Left forelimb (tissue), 1 donor: ENCODE data around the gene LIG3.
"Not testable (repeated sequence)": the region's sequence is repeated elsewhere in the genome, so short reads cannot be mapped to it uniquely, and the experiment has no call there.

Experiments used
- DNase-seq: peaks from one replicate; pipeline ENCODE4 v3.0.0-alpha.2; 2018; ENCODE audit warnings: low spot score

The LIG3 gene

GRCh38 chr17:35044181-35044580 is 63.9 kb downstream of the LIG3 start:
- no peak for DNase-seq

GRCh38 chr17:35045458-35045979 is 65.2 kb downstream of the LIG3 start:
- DNase-seq, result not testable (repeated sequence)

GRCh38 chr17:35046245-35046644 is 65.9 kb downstream of the LIG3 start:
- no peak for DNase-seq

- DNase-seq, result no peak
Measured at GRCh38 chr17:35046740-35047283, 66.5 kb downstream of the LIG3 start.

- DNase-seq, result no peak
Measured at GRCh38 chr17:35048685-35049379, 68.5 kb downstream of the LIG3 start.

- DNase-seq, result no peak
Measured at GRCh38 chr17:35050170-35050569, 69.9 kb downstream of the LIG3 start.

GRCh38 chr17:35051183-35051578 is 70.9 kb downstream of the LIG3 start:
- no peak for DNase-seq

GRCh38 chr17:35051579-35052240 is 71.4 kb downstream of the LIG3 start:
- DNase-seq, result no peak

GRCh38 chr17:35052241-35052610 is 71.9 kb downstream of the LIG3 start:
- no peak for DNase-seq

GRCh38 chr17:35052780-35053179 is 72.5 kb downstream of the LIG3 start:
- no peak for DNase-seq

- no peak for DNase-seq
Measured at GRCh38 chr17:35053204-35053603, 72.9 kb downstream of the LIG3 start.

- no peak for DNase-seq
Measured at GRCh38 chr17:35056013-35056412, 75.7 kb downstream of the LIG3 start.

GRCh38 chr17:35057332-35057915 is 77.1 kb downstream of the LIG3 start:
- DNase-seq, result no peak
